Muscle layer of colon (tissue), 2 donors: ENCODE measurements around the gene NME9.

Source experiments
- H3K27ac ChIP-seq: one replicate; pipeline ENCODE4 v1.7.0; 2013; ENCODE audit warnings: low read depth, mild to moderate bottlenecking, low read length, moderate library complexity
- H3K27me3 ChIP-seq, 2 donors: one replicate each; pipeline ENCODE4 v1.7.0; 2013; ENCODE audit warnings: low read length in 2 of 2, mild to moderate bottlenecking in 2 of 2; ENCODE audit not compliant: insufficient read depth in 2 of 2, control insufficient read depth in 1 of 2
- H3K36me3 ChIP-seq: one replicate; pipeline ENCODE4 v1.7.0; 2013; ENCODE audit warnings: mild to moderate bottlenecking, low read length; ENCODE audit not compliant: insufficient read depth
- H3K4me1 ChIP-seq: one replicate; pipeline ENCODE4 v1.7.0; 2013; ENCODE audit warnings: mild to moderate bottlenecking, low read length; ENCODE audit not compliant: insufficient read depth
- H3K4me3 ChIP-seq, 2 donors: one replicate each; pipeline ENCODE4 v1.7.0; 2013; ENCODE audit warnings: low read length in 2 of 2, low read depth in 1 of 2, mild to moderate bottlenecking in 1 of 2, moderate library complexity in 1 of 2
- H3K9ac ChIP-seq: one replicate; pipeline ENCODE4 v1.7.0; 2013; ENCODE audit warnings: low read length
- H3K9me3 ChIP-seq: one replicate; pipeline ENCODE4 v1.7.0; 2013; ENCODE audit warnings: mild to moderate bottlenecking, low read length
- donor health status: abdominal sarcoma.
- donor health status: Adenocarcinoma of cecum.

Gene NME9

GRCh38 chr3:138263104-138263503, 66.5 kb downstream of the NME9 start:
- H3K27me3 ChIP-seq, result no peaks in the 10 kb centered on the region
- no peak overlapping the region for H3K27ac ChIP-seq
- H3K36me3 ChIP-seq, result peaks cover 22% of the 10 kb centered on the region
- H3K4me3 ChIP-seq, result no peak overlapping the region
- no peaks in the 10 kb centered on the region for H3K4me1 ChIP-seq
- no peaks in the 10 kb centered on the region for H3K9me3 ChIP-seq
- H3K9ac ChIP-seq, result no peak overlapping the region

DNA sequence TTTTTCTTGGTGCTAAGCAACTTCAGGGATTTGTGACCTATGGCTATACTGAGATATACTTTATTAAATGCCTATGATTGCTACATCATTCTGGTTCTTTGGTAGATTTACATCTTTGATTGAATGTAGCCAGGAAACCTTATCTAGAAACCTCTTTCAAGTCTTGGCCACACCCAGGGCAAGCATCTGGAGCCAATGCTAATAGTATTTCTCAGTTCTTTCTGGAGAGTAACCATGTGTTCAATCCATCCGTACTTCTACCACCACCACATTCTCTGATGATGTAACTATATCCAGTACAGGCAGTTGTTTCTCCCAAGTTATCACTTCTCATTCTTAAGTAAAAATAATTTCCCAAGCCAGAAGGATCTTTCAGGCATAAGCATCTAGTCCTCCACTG, 69.0 kb downstream of the NME9 start:
- Histone ChIP-seq H3K4me3 (no peak overlapping the region), H3K36me3 (peaks cover 14% of the 10 kb centered on the region), H3K9ac (no peak overlapping the region), H3K27me3 (no peaks in the 10 kb centered on the region), H3K27ac (no peak overlapping the region), H3K9me3 (no peaks in the 10 kb centered on the region), H3K4me1 (no peaks in the 10 kb centered on the region)

- Histone ChIP-seq H3K4me3 (no peak overlapping the region), H3K27ac (no peak overlapping the region)
These were observed 70.5 kb downstream of the NME9 start for GRCh38 chr3:138259126-138259525.

GRCh38 chr3:138257986-138258385, 71.7 kb downstream of the NME9 start:
- no peak overlapping the region for H3K9ac ChIP-seq
- no peak overlapping the region for H3K27ac ChIP-seq
- peaks cover 9% of the 10 kb centered on the region for H3K36me3 ChIP-seq
- no peaks in the 10 kb centered on the region for H3K27me3 ChIP-seq
- H3K9me3 ChIP-seq, result no peaks in the 10 kb centered on the region
- no peaks in the 10 kb centered on the region for H3K4me1 ChIP-seq
- H3K4me3 ChIP-seq, result no peak overlapping the region

More at GRCh38 chr3:138259126-138259525, 70.5 kb downstream of the NME9 start:
- Histone ChIP-seq H3K9me3 (no peaks in the 10 kb centered on the region), H3K4me1 (no peaks in the 10 kb centered on the region), H3K27me3 (no peaks in the 10 kb centered on the region), H3K36me3 (peaks cover 13% of the 10 kb centered on the region), H3K9ac (no peak overlapping the region)

- no peak overlapping the region for H3K9ac ChIP-seq
- H3K9me3 ChIP-seq, result no peaks in the 10 kb centered on the region
- H3K4me3 ChIP-seq, result no peak overlapping the region
- H3K27ac ChIP-seq, result no peak overlapping the region
- no peaks in the 10 kb centered on the region for H3K27me3 ChIP-seq
- no peaks in the 10 kb centered on the region for H3K4me1 ChIP-seq
- H3K36me3 ChIP-seq, result peaks cover 9% of the 10 kb centered on the region
These were observed 73.6 kb downstream of the NME9 start for GRCh38 chr3:138256022-138256421.

GRCh38 chr3:138254216-138254615, 75.4 kb downstream of the NME9 start:
- Histone ChIP-seq H3K4me1 (no peaks in the 10 kb centered on the region), H3K9ac (no peak overlapping the region)

DNA sequence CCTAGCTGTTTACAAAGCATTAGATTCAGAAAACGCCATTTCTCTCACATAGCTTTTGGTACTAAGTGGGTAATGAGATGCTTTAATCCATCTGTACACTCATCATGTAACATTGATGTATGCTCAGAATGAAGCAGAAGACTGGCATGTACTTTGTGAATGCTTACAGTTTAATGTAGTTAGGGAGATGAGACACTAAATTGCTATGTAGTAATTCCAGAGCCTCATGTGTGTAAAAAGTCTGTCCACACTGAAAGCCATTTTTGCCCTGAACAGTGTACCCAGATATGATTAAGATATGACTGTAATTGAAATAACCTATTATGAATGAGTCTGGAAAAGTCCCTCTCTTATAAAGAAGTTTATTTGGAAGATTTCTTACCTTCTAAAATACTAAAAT, 76.0 kb downstream of the NME9 start:
- no peak overlapping the region for H3K9ac ChIP-seq
- no peaks in the 10 kb centered on the region for H3K9me3 ChIP-seq
- no peaks in the 10 kb centered on the region for H3K27me3 ChIP-seq
- H3K27ac ChIP-seq, result no peak overlapping the region
- H3K36me3 ChIP-seq, result no peaks in the 10 kb centered on the region
- H3K4me1 ChIP-seq, result no peaks in the 10 kb centered on the region
- no peak overlapping the region for H3K4me3 ChIP-seq

More at GRCh38 chr3:138254216-138254615, 75.4 kb downstream of the NME9 start:
- H3K36me3 ChIP-seq, result peaks cover 5% of the 10 kb centered on the region
- no peaks in the 10 kb centered on the region for H3K9me3 ChIP-seq
- no peak overlapping the region for H3K4me3 ChIP-seq
- H3K27ac ChIP-seq, result no peak overlapping the region
- no peaks in the 10 kb centered on the region for H3K27me3 ChIP-seq
